Skin of body (tissue), 1 donor: ENCODE data around the gene C19orf81. TPM values are rescaled to one million over a fixed set of nuclear protein-coding genes. Genes with fewer than 3 reads are reported as not detected.

ENCODE experiments used
- total RNA-seq: library from RNA; depleted of rRNA; stranded (reverse); fragments of >200 nt; gene quantifications from one replicate; pipeline ENCODE4 v1.2.3, GENCODE V29; 2014

The C19orf81 gene
- total RNA-seq, 1 donor from 2014 or later = not detected

Other genes starting within 250 kb of the C19orf81 start
- gene SPIB, start 230.5 kb upstream of the C19orf81 start, total RNA-seq = 0.30 TPM
- gene MYBPC2, start 216.6 kb upstream of the C19orf81 start, total RNA-seq = 9.3 TPM
- gene EMC10, start 172.9 kb upstream of the C19orf81 start, total RNA-seq = 27.5 TPM
- 0.69 TPM for gene GARIN5A, start 172.6 kb upstream of the C19orf81 start, total RNA-seq
- gene JOSD2, start 138.3 kb upstream of the C19orf81 start, total RNA-seq = 8.1 TPM
- gene ASPDH, start 135.5 kb upstream of the C19orf81 start, total RNA-seq = not detected
- gene LRRC4B, start 81.0 kb upstream of the C19orf81 start, total RNA-seq = 5.1 TPM
- gene SYT3, start 9.6 kb upstream of the C19orf81 start, total RNA-seq = 0.10 TPM
- 2.9 TPM for gene SHANK1, start 70.4 kb downstream of the C19orf81 start, total RNA-seq
- gene CLEC11A, start 73.9 kb downstream of the C19orf81 start, total RNA-seq = 27.2 TPM
- not detected for gene GPR32, start 121.0 kb downstream of the C19orf81 start, total RNA-seq
- not detected for gene ACP4, start 141.0 kb downstream of the C19orf81 start, total RNA-seq
- gene KLK1, start 174.3 kb downstream of the C19orf81 start, total RNA-seq = 7.9 TPM
- gene KLK15, start 184.1 kb downstream of the C19orf81 start, total RNA-seq = not detected
- not detected for gene KLK3, start 205.5 kb downstream of the C19orf81 start, total RNA-seq
- not detected for gene KLK2, start 224.0 kb downstream of the C19orf81 start, total RNA-seq